CD4-positive, alpha-beta T cell (primary cell): Measurements from ENCODE around the gene MAP3K4. TPM values are rescaled to one million over a fixed set of nuclear protein-coding genes. Genes with fewer than 3 reads are reported as not detected.

Experiments used
- ATAC-seq: fragments of 200-7000 bp; cut with Tn5 transposase; one replicate; pipeline ENCODE4 v1.10.0; 2022; ENCODE audit warnings: mild to moderate bottlenecking; ENCODE audit not compliant: poor library complexity
- CTCF ChIA-PET: fragments of 350-600 bp; sonication (Branson Sonifier 250); formaldehyde crosslinking; loops from one replicate; lab custom pipeline; 2021; ENCODE audit warnings: antibody characterized with exemption, inconsistent platforms; lab: Charles Lee
- POLR2A ChIA-PET: fragments of 350-600 bp; sonication (Branson Sonifier 250); formaldehyde crosslinking; loops from one replicate; lab custom pipeline; 2021; ENCODE audit warnings: antibody characterized with exemption, inconsistent platforms; lab: Charles Lee
- DNase-seq, 14 experiments: peaks; one replicate each; pipeline ENCODE4 v3.0.0-alpha.2; 2013 to 2020; ENCODE audit warnings: mixed read lengths in 2 of 14
- H3K27ac ChIP-seq, 2 donors: one replicate each; pipeline versions ENCODE4 v1.5.1 to v1.7.0; 2013; ENCODE audit warnings: low read length in 2 of 2, low read depth in 1 of 2, mild to moderate bottlenecking in 1 of 2
- H3K27me3 ChIP-seq, 2 experiments: 1 replicate in 1 of 2; 2 replicates in 1 of 2; pipeline versions ENCODE4 v1.6.1 to v1.7.0; 2013; ENCODE audit warnings: low read length in 2 of 2, control low read depth in 1 of 2, mild to moderate bottlenecking in 1 of 2, moderate library complexity in 1 of 2; ENCODE audit not compliant: insufficient read depth in 2 of 2, control insufficient read depth in 1 of 2
- H3K36me3 ChIP-seq: one replicate; pipeline ENCODE4 v1.6.1; 2013; ENCODE audit warnings: low read length, control low read depth; ENCODE audit not compliant: insufficient read depth
- H3K4me1 ChIP-seq: one replicate; pipeline ENCODE4 v1.6.1; 2013; ENCODE audit warnings: low read length, control low read depth; ENCODE audit not compliant: insufficient read depth
- H3K4me3 ChIP-seq: one replicate; pipeline ENCODE4 v1.5.1; 2013; ENCODE audit warnings: mild to moderate bottlenecking, low read length, moderate library complexity
- H3K9me3 ChIP-seq, 2 experiments: 1 replicate in 1 of 2; 2 replicates in 1 of 2; pipeline versions ENCODE4 v1.6.1 to v1.7.0; 2013; ENCODE audit warnings: low read length in 2 of 2, mild to moderate bottlenecking in 2 of 2, control low read depth in 1 of 2, moderate library complexity in 1 of 2; ENCODE audit not compliant: control insufficient read depth in 1 of 2, insufficient read depth in 1 of 2
- H3K27ac Mint-ChIP-seq: one replicate; pipeline ENCODE4 v1.8.0; 2020; ENCODE audit warnings: mixed read lengths
- H3K27me3 Mint-ChIP-seq: one replicate; pipeline ENCODE4 v1.8.0; 2021; ENCODE audit warnings: mixed read lengths
- H3K36me3 Mint-ChIP-seq: one replicate; pipeline ENCODE4 v1.8.0; 2021; ENCODE audit warnings: low read depth, mixed read lengths
- H3K4me1 Mint-ChIP-seq: one replicate; pipeline ENCODE4 v1.8.0; 2021; ENCODE audit warnings: low read depth, mixed read lengths
- H3K4me3 Mint-ChIP-seq: one replicate; pipeline ENCODE4 v1.8.0; 2020; ENCODE audit warnings: mild to moderate bottlenecking, mixed read lengths
- H3K9me3 Mint-ChIP-seq: one replicate; pipeline ENCODE4 v1.8.0; 2020; ENCODE audit warnings: mixed read lengths
- CTCF ChIP-seq: fragments of 200-600 bp; IDR thresholded peaks from one replicate; pipeline ENCODE4 v1.8.0; 2022; ENCODE audit warnings: antibody characterized with exemption, mild to moderate bottlenecking
- intact Hi-C, 2 experiments: fragments of 100-400 bp; cut with DNase I in 1 of 2; cut with micrococcal nuclease in 1 of 2; formaldehyde crosslinking; loops; one replicate each; pipeline versions ENCODE4 v1.15.1 to v1.9.0; 2023 to 2025; cut with DNase I, micrococcal nuclease
- total RNA-seq, 174 experiments: library from RNA in 2 of 174; stranded (reverse) in 2 of 174; gene quantifications; one replicate each; pipeline ENCODE4 v1.2.3 and lab custom pipeline; 2021 to 2026

MAP3K4 gene
- total RNA-seq, 2 experiments from 2014 or later = 75.5 to 80.3 TPM

DNA sequence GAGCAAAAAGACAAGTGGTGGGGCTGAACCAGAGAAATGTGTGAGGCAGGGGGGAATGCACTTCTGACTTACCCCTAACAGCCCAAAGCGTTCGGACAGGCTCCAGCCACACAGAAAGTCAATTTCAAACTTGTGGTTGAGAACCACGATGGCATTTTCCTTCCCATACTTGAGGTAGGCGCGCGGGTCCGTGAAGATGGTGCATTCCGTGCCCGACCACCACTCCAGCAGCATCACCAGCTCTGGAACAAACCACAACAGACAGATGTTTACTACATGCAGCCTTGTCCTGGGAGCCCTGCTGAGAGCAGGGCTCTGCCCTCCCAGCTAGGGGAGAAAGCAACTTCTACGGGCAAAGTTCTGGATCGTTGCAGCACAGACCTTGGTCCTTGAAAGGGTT is 174.6 kb downstream of the MAP3K4 start:
- Histone ChIP-seq H3K9me3 (peaks cover 0 to 4% of the 10 kb centered on the region in 2 experiments), H3K27ac (no peak overlapping the region), H3K4me3 (no peak overlapping the region), H3K4me1 (no peaks in the 10 kb centered on the region), H3K27me3 (no peaks in the 10 kb centered on the region), H3K36me3 (peaks cover 23% of the 10 kb centered on the region)
- H3K9me3 Mint-ChIP-seq = no peaks in the 10 kb centered on the region
- H3K4me1 Mint-ChIP-seq = no peaks in the 10 kb centered on the region
- DNase-seq (no peak), ATAC-seq (no peak)
- no peak for TF ChIP-seq CTCF
- H3K27ac Mint-ChIP-seq = no peak overlapping the region
- CTCF ChIA-PET = interaction anchor here (0.7 kb wide), 1 partner anchor 18 kb away, joined by 3 read pairs; no protein-coding TSS in a partner anchor
- H3K36me3 Mint-ChIP-seq = peaks cover 37% of the 10 kb centered on the region
- POLR2A ChIA-PET = no interaction called here
- H3K27me3 Mint-ChIP-seq = no peaks in the 10 kb centered on the region
- no peak overlapping the region for H3K4me3 Mint-ChIP-seq
- intact Hi-C loops = no loop called here

DNA sequence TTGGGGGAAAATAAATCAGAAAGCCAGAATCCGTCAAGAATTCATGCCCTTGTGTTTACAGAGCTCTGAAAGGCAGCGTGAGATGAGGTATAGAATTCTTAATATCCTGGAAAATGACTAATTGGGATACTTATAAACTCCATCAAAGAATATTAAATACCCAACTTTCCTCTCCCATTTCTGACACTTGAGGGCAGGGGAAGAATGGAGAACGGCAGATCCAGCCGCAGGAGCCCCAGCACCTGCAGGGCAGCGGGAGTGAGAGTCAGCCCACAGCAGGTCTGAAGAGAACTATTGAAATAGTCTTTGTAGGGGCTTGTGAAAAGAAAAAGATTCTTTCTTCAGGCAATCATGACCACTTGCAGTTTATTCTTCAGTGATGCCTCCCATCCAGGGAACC is 175.1 kb downstream of the MAP3K4 start:
- Histone ChIP-seq H3K4me1 (no peaks in the 10 kb centered on the region), H3K27ac (no peak overlapping the region), H3K4me3 (no peak overlapping the region), H3K36me3 (peaks cover 23% of the 10 kb centered on the region), H3K9me3 (peaks cover 0 to 4% of the 10 kb centered on the region in 2 experiments), H3K27me3 (no peaks in the 10 kb centered on the region)
- intact Hi-C loops = no loop called here
- H3K27me3 Mint-ChIP-seq = no peaks in the 10 kb centered on the region
- H3K4me1 Mint-ChIP-seq = no peaks in the 10 kb centered on the region
- TF ChIP-seq CTCF = no peak
- H3K27ac Mint-ChIP-seq = no peak overlapping the region
- ATAC-seq (no peak), DNase-seq (no peak)
- CTCF ChIA-PET = no interaction called here
- H3K9me3 Mint-ChIP-seq = no peaks in the 10 kb centered on the region
- POLR2A ChIA-PET = no interaction called here
- no peak overlapping the region for H3K4me3 Mint-ChIP-seq
- peaks cover 33% of the 10 kb centered on the region for H3K36me3 Mint-ChIP-seq
